Measurements from ENCODE around the gene GLB1L3. TPM values are rescaled to one million over a fixed set of nuclear protein-coding genes. Genes with fewer than 3 reads are reported as not detected.
"Not testable (repeated sequence)": the region's sequence is repeated elsewhere in the genome, so short reads cannot be mapped to it uniquely, and the experiment has no call there.

The GLB1L3 gene
- total and polyA plus RNA-seq, 3 donors from 2014 or later: 13.2 to 21.3 (median 15.6) TPM

DNA sequence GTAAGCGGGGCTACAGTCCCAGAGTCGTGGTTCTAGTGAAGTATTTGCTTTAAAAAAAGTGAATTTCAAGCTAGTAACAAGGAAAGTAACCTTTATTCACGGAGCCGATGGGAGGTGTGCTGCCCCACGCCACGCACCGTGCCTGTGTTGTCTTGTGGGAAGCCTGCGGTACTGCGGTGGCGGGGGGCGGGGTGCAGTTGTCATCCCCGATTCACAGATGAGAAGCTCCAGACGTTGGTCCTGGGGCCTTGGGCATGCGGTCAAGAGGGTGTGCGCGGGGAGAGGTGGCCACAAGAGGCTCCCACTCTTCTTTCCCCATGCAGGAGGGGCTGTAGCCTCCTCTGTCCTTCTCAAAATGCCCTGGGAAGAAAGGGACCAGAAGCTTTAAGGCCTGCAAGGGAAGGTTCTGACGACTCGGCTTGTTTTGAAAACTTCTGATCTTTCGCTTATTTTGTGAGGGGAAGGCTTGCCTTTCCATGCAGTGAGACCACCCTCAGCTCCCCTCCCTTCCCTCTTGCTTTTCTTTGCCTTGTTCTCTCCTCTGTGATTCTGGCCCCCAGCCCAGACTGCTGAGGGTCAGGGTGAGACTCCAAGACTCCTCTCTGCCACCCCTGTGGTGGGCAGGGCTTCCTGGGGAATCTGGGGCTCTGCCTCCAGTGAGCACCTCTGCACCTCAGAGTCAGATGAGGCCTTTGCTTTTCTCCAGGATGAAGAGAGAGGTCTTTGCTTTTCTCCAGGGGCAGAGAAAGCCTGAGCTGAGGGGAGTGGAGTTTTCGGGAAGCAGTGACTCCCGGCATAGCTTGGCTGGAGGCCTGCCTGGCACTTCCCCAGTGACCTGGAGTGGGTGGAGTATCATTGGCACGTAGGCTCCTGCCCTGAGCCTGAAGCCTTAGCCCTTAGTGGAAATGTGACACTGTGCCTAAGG is 6.2 kb downstream of the GLB1L3 start:
- no peak overlapping the region for H3K27ac ChIP-seq

GRCh38 chr11:134283461-134284230 is 7.5 kb downstream of the GLB1L3 start:
- DNase-seq: no peak
- no peaks in the 10 kb centered on the region for H3K27me3 ChIP-seq
- no peaks in the 10 kb centered on the region for H3K9me3 ChIP-seq
- intact Hi-C loops (cut with DNase I; ENCODE audit: low total_unique reads): no loop called here
- WGBS, 2 donors: 77 to 83% methylated on average over 13 to 16 of the region's 16 CpGs
- H3K27ac ChIP-seq: no peak overlapping the region
- H3K4me1 ChIP-seq: no peaks in the 10 kb centered on the region
- no peak overlapping the region for H3K4me3 ChIP-seq
- H3K36me3 ChIP-seq (ENCODE audit: low read depth, missing control alignments): no peaks in the 10 kb centered on the region
- TF ChIP-seq, protein P1, sequence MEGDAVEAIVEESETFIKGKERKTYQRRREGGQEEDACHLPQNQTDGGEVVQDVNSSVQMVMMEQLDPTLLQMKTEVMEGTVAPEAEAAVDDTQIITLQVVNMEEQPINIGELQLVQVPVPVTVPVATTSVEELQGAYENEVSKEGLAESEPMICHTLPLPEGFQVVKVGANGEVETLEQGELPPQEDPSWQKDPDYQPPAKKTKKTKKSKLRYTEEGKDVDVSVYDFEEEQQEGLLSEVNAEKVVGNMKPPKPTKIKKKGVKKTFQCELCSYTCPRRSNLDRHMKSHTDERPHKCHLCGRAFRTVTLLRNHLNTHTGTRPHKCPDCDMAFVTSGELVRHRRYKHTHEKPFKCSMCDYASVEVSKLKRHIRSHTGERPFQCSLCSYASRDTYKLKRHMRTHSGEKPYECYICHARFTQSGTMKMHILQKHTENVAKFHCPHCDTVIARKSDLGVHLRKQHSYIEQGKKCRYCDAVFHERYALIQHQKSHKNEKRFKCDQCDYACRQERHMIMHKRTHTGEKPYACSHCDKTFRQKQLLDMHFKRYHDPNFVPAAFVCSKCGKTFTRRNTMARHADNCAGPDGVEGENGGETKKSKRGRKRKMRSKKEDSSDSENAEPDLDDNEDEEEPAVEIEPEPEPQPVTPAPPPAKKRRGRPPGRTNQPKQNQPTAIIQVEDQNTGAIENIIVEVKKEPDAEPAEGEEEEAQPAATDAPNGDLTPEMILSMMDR (IDR thresholded peaks at IDR 0.05): no peak
- no peak for TF ChIP-seq POLR2A (IDR thresholded peaks at IDR 0.05)

More for the DNA sequence above, 6.2 kb downstream of the GLB1L3 start:
- no peak for TF ChIP-seq POLR2A (IDR thresholded peaks at IDR 0.05)
- TF ChIP-seq, protein P1 (IDR thresholded peaks at IDR 0.05): no peak
- no peak for DNase-seq
- intact Hi-C loops (cut with DNase I; ENCODE audit: low total_unique reads): no loop called here
- H3K4me3 ChIP-seq: no peak overlapping the region
- WGBS, 2 donors: 80 to 82% methylated on average over 20 to 22 of the region's 22 CpGs
- no peaks in the 10 kb centered on the region for H3K27me3 ChIP-seq
- peaks cover under 1% of the 10 kb centered on the region for H3K4me1 ChIP-seq
- H3K9me3 ChIP-seq: no peaks in the 10 kb centered on the region
- H3K36me3 ChIP-seq (ENCODE audit: low read depth, missing control alignments): no peaks in the 10 kb centered on the region

DNA sequence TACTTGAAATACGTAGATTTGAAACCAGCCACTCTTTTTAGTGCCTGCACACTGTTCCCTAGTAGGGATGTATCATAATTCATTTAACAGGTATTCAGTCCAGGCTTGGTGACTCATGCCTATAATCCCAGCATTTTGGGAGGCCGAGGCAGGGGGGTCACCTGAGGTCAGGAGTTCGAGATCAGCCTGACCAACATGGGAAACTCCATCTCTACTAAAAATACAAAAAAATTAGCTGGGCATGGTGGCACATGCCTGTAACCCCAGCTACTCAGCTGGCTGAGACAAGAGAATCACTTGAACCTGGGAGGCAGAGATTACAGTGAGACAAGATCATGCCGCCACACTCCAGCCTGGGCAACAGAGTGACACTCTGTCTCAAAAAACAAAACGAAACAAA is 8.2 kb downstream of the GLB1L3 start:
- H3K36me3 ChIP-seq (ENCODE audit: low read depth, missing control alignments); DNase-seq; H3K27ac ChIP-seq; intact Hi-C loops (cut with DNase I; ENCODE audit: low total_unique reads); H3K9me3 ChIP-seq; H3K4me3 ChIP-seq; H3K4me1 ChIP-seq; H3K27me3 ChIP-seq: not testable (repeated sequence)
- WGBS, 2 donors: 89 to 92% methylated on average over 5 of the region's 5 CpGs

DNA sequence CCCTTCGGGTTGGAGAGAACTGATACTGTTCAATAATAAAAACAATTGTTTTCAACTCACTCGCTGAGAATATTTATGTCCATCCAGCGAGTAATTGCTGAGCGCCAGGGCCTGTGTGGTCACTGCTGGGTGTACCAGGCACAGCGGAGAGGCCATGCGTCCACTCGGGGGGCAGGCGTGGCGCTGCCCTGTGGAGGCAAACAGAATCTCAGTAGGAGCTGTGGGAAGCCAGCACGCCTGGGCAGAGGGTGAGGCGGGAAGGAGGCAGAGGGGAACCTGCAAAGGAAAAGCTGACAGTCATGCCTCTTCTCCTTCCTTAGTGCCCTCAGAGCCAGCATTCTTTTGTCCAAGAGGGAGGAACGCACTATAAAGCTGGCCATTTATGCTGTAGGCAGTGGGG is 11.4 kb downstream of the GLB1L3 start:
- no peak for DNase-seq
- no peaks in the 10 kb centered on the region for H3K9me3 ChIP-seq
- H3K27ac ChIP-seq: no peak overlapping the region
- no peaks in the 10 kb centered on the region for H3K27me3 ChIP-seq
- H3K4me1 ChIP-seq: no peaks in the 10 kb centered on the region
- intact Hi-C loops (cut with DNase I; ENCODE audit: low total_unique reads): no loop called here
- H3K36me3 ChIP-seq (ENCODE audit: low read depth, missing control alignments): no peaks in the 10 kb centered on the region
- WGBS, 2 donors: 61% methylated on average over 12 of the region's 12 CpGs
- H3K4me3 ChIP-seq: peak overlapping the region; percentile 19 to 55
- no peak for TF ChIP-seq POLR2A (IDR thresholded peaks at IDR 0.05)
- TF ChIP-seq, protein P1 (IDR thresholded peaks at IDR 0.05): no peak

DNA sequence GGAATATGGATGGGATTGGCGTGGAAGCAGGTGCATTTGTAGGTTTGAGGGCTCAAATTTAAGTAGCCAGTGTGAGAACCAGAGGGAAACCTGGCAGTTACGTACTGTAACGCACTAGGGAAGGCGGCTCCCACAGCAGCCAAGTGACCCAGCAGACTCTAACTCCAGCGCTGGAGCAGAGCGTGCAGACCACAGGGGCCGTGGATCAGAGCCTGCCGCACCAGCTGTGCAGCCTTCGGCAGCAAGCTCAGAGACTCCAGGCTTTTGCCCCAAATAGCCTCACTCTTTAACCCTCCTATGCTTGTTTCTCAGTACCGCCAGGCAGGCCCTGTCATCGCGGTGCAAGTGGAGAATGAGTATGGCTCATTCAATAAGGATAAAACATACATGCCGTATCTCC is 12.3 kb downstream of the GLB1L3 start:
- WGBS, 2 donors: 77 to 80% methylated on average over 13 of the region's 13 CpGs
- intact Hi-C loops (cut with DNase I; ENCODE audit: low total_unique reads): no loop called here
- DNase-seq: no peak

More for the DNA sequence above, 12.3 kb downstream of the GLB1L3 start:
- Histone ChIP-seq H3K36me3 (ENCODE audit: low read depth, missing control alignments) (no peaks in the 10 kb centered on the region), H3K4me3 (no peak overlapping the region), H3K9me3 (no peaks in the 10 kb centered on the region), H3K27ac (no peak overlapping the region), H3K4me1 (no peaks in the 10 kb centered on the region), H3K27me3 (no peaks in the 10 kb centered on the region)
- TF ChIP-seq, protein P1 (IDR thresholded peaks at IDR 0.05): no peak
- no peak for TF ChIP-seq POLR2A (IDR thresholded peaks at IDR 0.05)
